DND-41 (cell line): ENCODE results near the gene SPRYD4.
"Not testable (repeated sequence)": the region's sequence is repeated elsewhere in the genome, so short reads cannot be mapped to it uniquely, and the experiment has no call there.

Source experiments
- ATAC-seq: fragments of 200-7000 bp; cut with Tn5 transposase; 3 replicates; pipeline ENCODE4 v1.9.1; 2021; ENCODE audit warnings: low read depth; ENCODE audit not compliant: insufficient read depth
- DNase-seq: peaks from one replicate; pipeline ENCODE4 v3.0.0-alpha.2; 2020
- H2AFZ ChIP-seq: 2 replicates; pipeline ENCODE4 v1.6.0; 2012; ENCODE audit warnings: low read depth, low read length
- H3K27ac ChIP-seq: 2 replicates; pipeline ENCODE4 v1.5.1; 2012; ENCODE audit warnings: low read length, inconsistent platforms
- H3K27me3 ChIP-seq: fragments of 200-600 bp; sonication (generic); 2 replicates; pipeline ENCODE4 v1.6.0; 2012; ENCODE audit warnings: low read length, mild to moderate bottlenecking, inconsistent platforms; ENCODE audit not compliant: insufficient read depth, poor library complexity
- H3K36me3 ChIP-seq: 2 replicates; pipeline ENCODE4 v1.5.1; 2012; ENCODE audit warnings: low read length, inconsistent platforms; ENCODE audit not compliant: insufficient read depth
- H3K4me1 ChIP-seq: 2 replicates; pipeline ENCODE4 v1.5.1; 2012; ENCODE audit warnings: mild to moderate bottlenecking, low read length; ENCODE audit not compliant: insufficient read depth
- H3K4me2 ChIP-seq: 2 replicates; pipeline ENCODE4 v1.6.0; 2012; ENCODE audit warnings: mild to moderate bottlenecking, moderate library complexity, low read length, inconsistent platforms; ENCODE audit not compliant: insufficient read depth
- H3K4me3 ChIP-seq, 2 experiments: fragments of 200-600 bp in 1 of 2; shearing (Covaris generic) in 1 of 2; 2 replicates each; pipeline ENCODE4 v1.5.1; 2012 to 2016; ENCODE audit warnings: inconsistent platforms in 2 of 2, low read length in 2 of 2, mild to moderate bottlenecking in 2 of 2, low read depth in 1 of 2, moderate library complexity in 1 of 2
- H3K79me2 ChIP-seq: 2 replicates; pipeline ENCODE4 v1.6.0; 2012; ENCODE audit warnings: low read length, inconsistent platforms; ENCODE audit not compliant: insufficient read depth
- H3K9ac ChIP-seq: 2 replicates; pipeline ENCODE4 v1.6.0; 2012; ENCODE audit warnings: low read depth, mild to moderate bottlenecking, inconsistent platforms, low read length, moderate library complexity
- H3K9me3 ChIP-seq: 2 replicates; pipeline ENCODE4 v1.5.1; 2012; ENCODE audit warnings: low read length, moderate library complexity, mild to moderate bottlenecking, inconsistent platforms; ENCODE audit not compliant: insufficient read depth, severe bottlenecking
- H4K20me1 ChIP-seq: 2 replicates; pipeline ENCODE4 v1.6.0; 2012; ENCODE audit warnings: low read length; ENCODE audit not compliant: insufficient read depth
- CTCF ChIP-seq: IDR thresholded peaks from 2 replicates; pipeline ENCODE4 v1.5.1; 2012; ENCODE audit warnings: borderline replicate concordance, low read length, moderate library complexity, mild to moderate bottlenecking; ENCODE audit not compliant: poor library complexity, severe bottlenecking; ENCODE audit errors: extremely low read depth
- EZH2 ChIP-seq: IDR thresholded peaks from 3 replicates; pipeline ENCODE4 v1.6.1; 2012; ENCODE audit warnings: borderline replicate concordance, low read depth, mild to moderate bottlenecking, moderate library complexity, low read length, inconsistent platforms; ENCODE audit not compliant: severe bottlenecking

Gene SPRYD4

GRCh38 chr12:56490360-56490759 is 22.0 kb downstream of the SPRYD4 start:
- no peak overlapping the region for H3K4me2 ChIP-seq
- ATAC-seq (no peak), DNase-seq (no peak)
- no peak for TF ChIP-seq CTCF
- no peak for TF ChIP-seq EZH2
- H3K9me3 ChIP-seq: no peaks in the 10 kb centered on the region
- no peak overlapping the region for H3K9ac ChIP-seq
- H3K4me3 ChIP-seq: no peak overlapping the region
- H3K4me1 ChIP-seq: no peaks in the 10 kb centered on the region
- H3K79me2 ChIP-seq: no peaks in the 10 kb centered on the region
- no peak overlapping the region for H2AFZ ChIP-seq
- no peaks in the 10 kb centered on the region for H3K36me3 ChIP-seq
- H3K27ac ChIP-seq: no peak overlapping the region
- H3K27me3 ChIP-seq: peaks cover 7% of the 10 kb centered on the region
- H4K20me1 ChIP-seq: no peaks in the 10 kb centered on the region

GRCh38 chr12:56493409-56494105 is 25.2 kb downstream of the SPRYD4 start:
- H3K36me3 ChIP-seq, H3K9ac ChIP-seq, H3K9me3 ChIP-seq: not testable (repeated sequence)

GRCh38 chr12:56494106-56494415 is 25.7 kb downstream of the SPRYD4 start:
- ATAC-seq, H3K79me2 ChIP-seq, H3K27ac ChIP-seq, H4K20me1 ChIP-seq, H3K27me3 ChIP-seq, H3K4me3 ChIP-seq, H3K9ac ChIP-seq, H3K36me3 ChIP-seq, H2AFZ ChIP-seq, H3K4me1 ChIP-seq, DNase-seq, H3K4me2 ChIP-seq, H3K9me3 ChIP-seq: not testable (repeated sequence)

More at GRCh38 chr12:56493409-56494105, 25.2 kb downstream of the SPRYD4 start:
- H3K4me3 ChIP-seq, H3K79me2 ChIP-seq, ATAC-seq, DNase-seq, H3K4me2 ChIP-seq, H4K20me1 ChIP-seq, H3K4me1 ChIP-seq, H2AFZ ChIP-seq, H3K27me3 ChIP-seq, H3K27ac ChIP-seq: not testable (repeated sequence)

- not testable (repeated sequence) for DNase-seq, H2AFZ ChIP-seq, H3K79me2 ChIP-seq, H3K4me2 ChIP-seq, H3K27me3 ChIP-seq, H3K4me1 ChIP-seq, H3K36me3 ChIP-seq, H3K9me3 ChIP-seq, H4K20me1 ChIP-seq, H3K27ac ChIP-seq, H3K4me3 ChIP-seq, H3K9ac ChIP-seq, ATAC-seq
Measured at GRCh38 chr12:56494481-56494880, 26.1 kb downstream of the SPRYD4 start.

GRCh38 chr12:56496704-56497103 is 28.3 kb downstream of the SPRYD4 start:
- not testable (repeated sequence) for H3K27me3 ChIP-seq, H3K27ac ChIP-seq, H3K36me3 ChIP-seq, H3K9ac ChIP-seq, ATAC-seq, H3K4me1 ChIP-seq, H2AFZ ChIP-seq, H3K4me3 ChIP-seq, H3K9me3 ChIP-seq, H3K79me2 ChIP-seq, H4K20me1 ChIP-seq
- peak; percentile 45 for TF ChIP-seq CTCF
- DNase-seq: peak; percentile 60
- H3K4me2 ChIP-seq: peak overlapping the region; percentile 44; the same call in 1 of the 2 replicates

GRCh38 chr12:56498126-56498902 is 29.9 kb downstream of the SPRYD4 start:
- H3K4me3 ChIP-seq, H3K79me2 ChIP-seq, H3K27me3 ChIP-seq, H3K4me1 ChIP-seq, H2AFZ ChIP-seq, DNase-seq, H3K27ac ChIP-seq, H3K9ac ChIP-seq, H4K20me1 ChIP-seq, ATAC-seq, H3K36me3 ChIP-seq, H3K9me3 ChIP-seq, H3K4me2 ChIP-seq: not testable (repeated sequence)
